Measurements from ENCODE around the gene CCDC80. TPM values are rescaled to one million over a fixed set of nuclear protein-coding genes. Genes with fewer than 3 reads are reported as not detected.
"Not testable (repeated sequence)": the region's sequence is repeated elsewhere in the genome, so short reads cannot be mapped to it uniquely, and the experiment has no call there.

CCDC80 gene
- total RNA-seq, 1 experiment from 2014 or later = 50.9 TPM

DNA sequence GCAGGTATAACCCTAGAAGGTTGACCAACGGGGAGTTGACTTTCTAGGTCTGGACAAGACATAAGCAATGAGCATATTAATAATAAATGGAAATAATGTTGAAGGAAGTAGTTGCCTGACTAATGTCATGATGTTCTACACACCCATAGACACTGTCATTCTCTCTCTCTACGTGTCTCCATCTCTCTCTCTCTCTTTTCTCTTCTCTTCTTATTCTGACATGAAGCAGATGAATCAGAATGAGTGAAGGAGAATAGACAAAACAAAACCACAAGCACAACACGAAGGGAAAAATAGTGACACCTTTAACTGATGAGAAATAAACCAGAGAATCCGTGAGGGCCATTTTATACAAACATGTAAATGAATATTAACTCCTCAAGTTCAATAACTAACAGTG lies 26.7 kb upstream of the CCDC80 start:
- no peak for DNase-seq (ENCODE audit: low read depth)

DNA sequence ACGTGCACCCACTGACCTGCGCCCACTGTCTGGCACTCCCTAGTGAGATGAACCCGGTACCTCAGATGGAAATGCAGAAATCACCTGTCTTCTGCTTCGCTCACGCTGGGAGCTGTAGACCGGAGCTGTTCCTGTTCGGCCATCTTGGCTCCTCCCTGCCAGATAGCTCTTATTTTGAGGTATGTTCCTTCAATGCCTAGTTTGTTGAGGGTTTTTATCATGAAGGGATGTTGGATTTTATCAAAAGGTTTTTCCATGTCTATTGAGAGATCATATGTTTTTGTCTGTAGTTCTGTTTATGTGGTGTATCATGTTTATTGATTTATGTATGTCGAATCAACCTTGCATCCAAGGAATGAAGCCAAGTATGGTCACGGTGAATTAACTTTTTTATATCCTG lies 24.1 kb upstream of the CCDC80 start:
- DNase-seq (ENCODE audit: low read depth) = not testable (repeated sequence)

GRCh38 chr3:112656043-112656442 lies 15.1 kb upstream of the CCDC80 start:
- DNase-seq (ENCODE audit: low read depth) = peak; percentile 77

GRCh38 chr3:112654979-112655378 lies 14.0 kb upstream of the CCDC80 start:
- no peak for DNase-seq (ENCODE audit: low read depth)

- peak; percentile 50 for DNase-seq (ENCODE audit: low read depth)
These were observed 13.5 kb upstream of the CCDC80 start for GRCh38 chr3:112654492-112654891.

DNA sequence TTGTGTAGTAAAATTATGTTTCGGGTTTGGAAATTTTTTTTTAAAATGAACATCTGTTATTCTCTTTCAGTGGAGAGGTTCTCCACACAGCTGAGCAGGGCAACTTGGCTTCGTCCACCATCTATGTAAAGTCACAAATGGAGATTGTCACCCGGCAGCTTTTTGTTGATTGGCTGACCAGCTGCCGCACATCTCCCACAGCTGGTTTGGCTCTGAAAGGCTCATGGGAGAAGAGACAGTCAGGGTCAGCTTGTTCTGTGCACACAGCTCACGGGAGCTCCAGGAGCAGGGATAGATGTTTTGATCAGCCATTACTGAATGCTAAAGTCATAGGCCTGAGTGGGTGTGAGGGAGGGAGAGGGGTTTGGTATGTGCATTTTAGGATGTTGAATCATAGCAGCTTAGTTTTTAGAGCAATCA lies 12.9 kb upstream of the CCDC80 start:
- DNase-seq (ENCODE audit: low read depth) = peak; percentile 84

- peak; percentile 95 for DNase-seq (ENCODE audit: low read depth)
These were observed 12.4 kb upstream of the CCDC80 start for GRCh38 chr3:112653209-112653871.

DNA sequence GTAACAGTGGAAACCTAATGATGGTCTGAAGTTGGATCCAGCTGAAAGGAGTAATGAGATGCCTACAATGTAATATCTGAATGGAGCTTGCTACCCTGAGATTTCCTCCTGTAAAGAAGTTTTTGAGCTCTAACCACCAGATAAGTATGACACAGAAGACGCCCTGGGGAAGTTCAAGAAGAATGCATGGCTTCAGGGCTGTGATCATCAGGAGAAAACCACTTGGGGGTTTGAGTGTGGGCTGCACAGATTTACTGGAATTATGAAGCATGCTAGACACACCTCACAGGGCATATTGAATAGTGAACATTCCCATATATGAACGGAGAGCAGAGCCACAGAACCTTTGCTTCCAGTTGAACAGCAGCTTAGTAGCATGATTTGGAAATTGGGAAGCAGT lies 10.6 kb upstream of the CCDC80 start:
- no peak for DNase-seq (ENCODE audit: low read depth)

DNA sequence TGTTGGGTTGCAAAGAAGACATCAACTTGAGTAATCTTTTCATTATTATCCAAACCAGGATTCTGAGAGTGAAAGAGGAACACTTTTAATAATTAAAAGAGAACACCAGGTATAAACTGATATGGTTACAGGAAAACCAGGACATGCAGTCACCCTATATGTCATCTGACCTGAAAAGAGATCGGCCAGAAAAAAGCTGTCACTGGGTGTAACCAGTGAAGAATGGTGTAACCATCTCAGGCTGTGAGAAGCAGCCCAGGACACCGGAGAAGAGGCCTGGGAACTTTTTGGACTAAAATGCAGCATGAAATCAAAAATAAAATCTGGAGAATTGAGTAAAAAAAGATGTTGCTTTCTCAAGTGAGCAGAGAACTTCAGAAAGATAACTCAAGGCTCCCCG lies 10.1 kb upstream of the CCDC80 start:
- DNase-seq (ENCODE audit: low read depth) = no peak

GRCh38 chr3:112650482-112650881 lies 9.5 kb upstream of the CCDC80 start:
- no peak for DNase-seq (ENCODE audit: low read depth)

- no peak for DNase-seq (ENCODE audit: low read depth)
These were observed 8.5 kb upstream of the CCDC80 start for GRCh38 chr3:112649478-112649735.

GRCh38 chr3:112647122-112647521 lies 6.2 kb upstream of the CCDC80 start:
- peak; percentile 92 for DNase-seq (ENCODE audit: low read depth)

GRCh38 chr3:112646623-112647022 lies 5.7 kb upstream of the CCDC80 start:
- peak; percentile 45 for DNase-seq (ENCODE audit: low read depth)

DNA sequence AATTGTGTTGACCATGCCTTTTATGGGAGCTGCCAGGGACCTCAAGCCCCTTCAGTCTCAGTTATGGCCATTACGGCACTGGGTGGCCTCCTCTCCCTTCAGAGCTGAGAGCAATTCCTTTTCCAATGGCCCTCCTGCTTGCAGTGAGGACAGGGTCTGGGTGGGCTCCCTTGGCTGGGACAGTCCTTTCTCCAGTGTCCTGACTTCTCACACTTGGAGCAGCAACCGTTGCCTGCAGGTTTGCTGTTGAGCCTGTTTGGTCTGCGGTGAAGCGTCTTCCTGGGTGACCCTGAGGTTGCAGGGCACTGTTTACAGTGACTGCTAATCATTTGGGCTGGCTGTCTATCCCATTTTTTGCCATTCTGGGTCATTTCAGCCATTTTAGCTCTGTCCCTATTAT lies 3.5 kb upstream of the CCDC80 start:
- no peak for DNase-seq (ENCODE audit: low read depth)

- DNase-seq (ENCODE audit: low read depth) = no peak
These were observed 2.8 kb upstream of the CCDC80 start for GRCh38 chr3:112643621-112644240.

DNA sequence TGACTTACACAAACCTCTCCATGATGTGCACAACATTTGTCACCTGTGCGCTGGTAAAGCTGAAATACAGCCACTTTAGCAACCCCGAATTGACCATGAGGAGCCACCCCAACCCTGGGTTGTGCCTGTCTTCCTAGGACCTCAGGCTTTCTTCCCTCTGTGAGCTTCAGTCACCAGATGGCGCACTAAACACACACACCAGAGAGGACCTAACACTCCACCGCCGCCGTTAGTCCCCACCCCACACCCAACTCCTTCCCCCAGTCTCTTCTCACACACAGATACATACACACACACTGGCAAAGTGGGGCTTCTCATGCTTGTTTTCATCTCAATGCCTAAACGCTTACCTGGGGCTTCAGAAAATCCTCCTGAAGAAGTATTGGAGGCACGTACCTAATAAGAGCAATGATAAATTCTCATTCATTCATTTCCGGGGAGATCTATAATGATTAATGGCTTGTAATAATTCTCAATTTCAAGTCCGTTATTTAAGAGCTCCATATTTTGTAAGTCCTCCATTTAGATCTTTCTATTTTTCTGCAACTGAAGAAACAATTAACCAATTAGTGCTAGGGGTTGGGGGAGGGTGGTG lies 2.1 kb upstream of the CCDC80 start:
- DNase-seq (ENCODE audit: low read depth) = peak; percentile 95

GRCh38 chr3:112640276-112640929 lies 540 bp downstream of the CCDC80 start:
- DNase-seq (ENCODE audit: low read depth) = peak; percentile 79

DNA sequence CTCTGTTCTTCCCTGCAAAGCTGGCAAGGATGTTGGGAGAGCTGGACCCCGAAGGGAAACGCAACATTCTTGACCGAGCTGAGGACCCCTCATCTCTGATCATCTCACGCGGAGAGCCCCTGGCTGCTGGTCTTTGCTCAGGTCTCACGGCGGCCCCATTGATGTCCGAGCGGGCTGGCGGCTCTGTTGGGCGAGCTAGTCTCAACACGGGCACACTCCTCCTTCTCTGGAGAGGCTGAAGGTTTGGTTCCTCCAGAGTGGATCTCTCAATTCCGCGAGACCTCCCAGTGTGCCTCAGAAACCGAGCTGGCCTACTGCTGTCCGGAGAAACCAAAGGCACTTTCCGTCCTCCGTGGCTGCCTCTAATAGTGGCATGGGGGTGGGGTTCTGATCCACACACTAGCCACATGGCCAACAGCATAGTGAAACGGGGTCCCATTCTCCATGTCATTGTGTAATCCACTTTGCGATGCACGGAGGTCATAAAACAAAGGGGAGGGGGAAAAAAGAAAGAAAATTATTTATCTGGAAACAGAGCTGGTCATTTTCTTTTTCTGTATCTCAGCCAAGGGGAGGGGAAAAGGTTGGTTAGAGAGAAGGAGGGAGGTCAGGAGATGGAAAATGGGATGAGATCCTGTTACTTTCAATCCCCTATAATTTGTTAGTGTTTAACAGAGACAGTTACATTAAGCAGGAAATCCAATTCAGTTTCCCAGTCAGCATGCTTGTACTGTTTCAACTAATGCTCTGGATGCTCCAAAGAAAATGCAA lies 1.3 kb downstream of the CCDC80 start:
- DNase-seq (ENCODE audit: low read depth) = no peak

GRCh38 chr3:112638327-112639020 lies 2.5 kb downstream of the CCDC80 start:
- no peak for DNase-seq (ENCODE audit: low read depth)

DNA sequence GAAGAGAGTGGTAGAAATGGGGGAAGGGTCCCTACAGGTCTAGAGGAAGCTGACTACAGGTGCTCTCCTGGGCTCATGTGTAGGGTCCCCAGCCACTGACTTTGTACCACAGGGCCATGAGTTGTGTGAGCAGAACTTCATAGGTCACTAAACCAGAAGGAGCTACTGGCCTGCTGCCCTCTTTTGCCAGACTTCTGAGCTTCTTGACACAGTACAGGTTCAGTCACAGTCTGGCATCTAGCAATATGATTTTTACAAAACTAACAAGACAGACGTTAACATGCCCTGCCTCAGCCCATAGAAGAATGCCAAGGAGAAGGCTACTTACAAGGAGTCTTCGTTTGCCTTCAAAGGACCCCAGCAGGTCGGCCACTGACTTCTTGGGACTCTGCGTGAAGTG lies 3.2 kb downstream of the CCDC80 start:
- DNase-seq (ENCODE audit: low read depth) = no peak

- no peak for DNase-seq (ENCODE audit: low read depth)
These were observed 5.3 kb downstream of the CCDC80 start for GRCh38 chr3:112635674-112636073.

Data from HT1080 (cell line).